ENCODE measurements around the gene CCDC112.

Gene CCDC112

GRCh38 chr5:115317320-115317719 lies 20.9 kb upstream of the CCDC112 start:
- no peak for DNase-seq

GRCh38 chr5:115313632-115314031 lies 17.2 kb upstream of the CCDC112 start:
- DNase-seq, result no peak

- DNase-seq, result no peak
Measured at GRCh38 chr5:115313052-115313451, 16.6 kb upstream of the CCDC112 start.

GRCh38 chr5:115309751-115310370 lies 13.4 kb upstream of the CCDC112 start:
- no peak for DNase-seq

GRCh38 chr5:115308815-115309214 lies 12.4 kb upstream of the CCDC112 start:
- no peak for DNase-seq

GRCh38 chr5:115306011-115306536 lies 9.6 kb upstream of the CCDC112 start:
- DNase-seq, result no peak

- DNase-seq, result no peak
Measured at GRCh38 chr5:115304496-115304895, 8.0 kb upstream of the CCDC112 start.

GRCh38 chr5:115298811-115299210 lies 2.4 kb upstream of the CCDC112 start:
- DNase-seq, result no peak

GRCh38 chr5:115297031-115297430 lies 577 bp upstream of the CCDC112 start:
- no peak for DNase-seq

- DNase-seq, result no peak
Measured at GRCh38 chr5:115295777-115296123, 704 bp downstream of the CCDC112 start.

- no peak for DNase-seq
Measured at GRCh38 chr5:115291397-115291796, 5.1 kb downstream of the CCDC112 start.

GRCh38 chr5:115289104-115289503 lies 7.3 kb downstream of the CCDC112 start:
- DNase-seq, result no peak

- DNase-seq, result no peak
Measured at GRCh38 chr5:115284021-115284420, 12.4 kb downstream of the CCDC112 start.

- DNase-seq, result no peak
Measured at GRCh38 chr5:115282131-115282530, 14.3 kb downstream of the CCDC112 start.

GRCh38 chr5:115274584-115274983 lies 21.9 kb downstream of the CCDC112 start:
- DNase-seq, result peak; percentile 1

GRCh38 chr5:115272297-115272958 lies 24.0 kb downstream of the CCDC112 start:
- no peak for DNase-seq

GRCh38 chr5:115271295-115272050 lies 25.0 kb downstream of the CCDC112 start:
- DNase-seq, result no peak

GRCh38 chr5:115267617-115268016 lies 28.8 kb downstream of the CCDC112 start:
- no peak for DNase-seq

- no peak for DNase-seq
Measured at GRCh38 chr5:115265220-115265619, 31.2 kb downstream of the CCDC112 start.

- DNase-seq, result no peak
Measured at GRCh38 chr5:115264786-115265185, 31.7 kb downstream of the CCDC112 start.

GRCh38 chr5:115263078-115263380 lies 33.4 kb downstream of the CCDC112 start:
- DNase-seq, result no peak

- peak; percentile 67 for DNase-seq
Measured at GRCh38 chr5:115262321-115263077, 34.0 kb downstream of the CCDC112 start, which contains the start of gene PGGT1B. PGGT1B (minus strand) TSS chr5:115262877; CDS start chr5:115262851, 26 bp downstream.

- DNase-seq, result no peak
Measured at GRCh38 chr5:115262011-115262320, 34.5 kb downstream of the CCDC112 start.
